IMR-90 (cell line): Measurements from ENCODE around the gene NANOS3. TPM values are rescaled to one million over a fixed set of nuclear protein-coding genes. Genes with fewer than 3 reads are reported as not detected.

Experiments used
- ATAC-seq: fragments of 200-7000 bp; cut with Tn5 transposase; 2 replicates; pipeline ENCODE4 v1.9.1; 2020; ENCODE audit warnings: low read depth, mild to moderate bottlenecking, moderate library complexity
- BruUV-seq: library from RNA; stranded (reverse); fragments of 400-500 nt; replicated peaks from 2 replicates; lab custom pipeline; 2021; lab: Mats Ljungman, UMichigan
- CTCF ChIA-PET: fragments of 300-600 bp; formaldehyde crosslinking; extraction: SDS; loops from one replicate; lab custom pipeline; 2021; ENCODE audit warnings: antibody characterized with exemption; lab: Yijun Ruan, JAX
- POLR2A ChIA-PET: fragments of 300-600 bp; sonication (Branson Sonifier 250); formaldehyde crosslinking; loops from one replicate; lab custom pipeline; 2022; ENCODE audit warnings: antibody characterized with exemption; ENCODE audit not compliant: unreplicated experiment; lab: Charles Lee
- DNase-seq: peaks from one replicate; pipeline ENCODE4 v3.0.0; 2013
- H2AFZ ChIP-seq: replicated peaks from 2 replicates; pipeline ENCODE3; 2013; ENCODE audit warnings: low read length, mild to moderate bottlenecking; ENCODE audit not compliant: poor library complexity
- H2AK5ac ChIP-seq: 2 replicates; pipeline ENCODE4 v1.6.1; 2013; ENCODE audit warnings: low read depth, low read length, inconsistent platforms
- H2AK9ac ChIP-seq: replicated peaks from 2 replicates; pipeline ENCODE3; 2013; ENCODE audit warnings: mild to moderate bottlenecking, low read depth, low read length, moderate library complexity; ENCODE audit not compliant: poor library complexity
- H2BK120ac ChIP-seq: 2 replicates; pipeline ENCODE4 v1.6.1; 2013; ENCODE audit warnings: low read depth, low read length, inconsistent platforms
- H2BK15ac ChIP-seq: 3 replicates; pipeline ENCODE4 v1.6.1; 2013; ENCODE audit warnings: low read depth, low read length, inconsistent platforms
- H2BK20ac ChIP-seq: 2 replicates; pipeline ENCODE4 v1.6.1; 2013; ENCODE audit warnings: low read depth, mild to moderate bottlenecking, inconsistent platforms, low read length, moderate library complexity
- H2BK5ac ChIP-seq: 2 replicates; pipeline ENCODE4 v1.6.1; 2013; ENCODE audit warnings: mild to moderate bottlenecking, low read depth, low read length, inconsistent platforms; ENCODE audit not compliant: poor library complexity, severe bottlenecking
- H3K14ac ChIP-seq: replicated peaks from 2 replicates; pipeline ENCODE4 v1.6.1; 2013; ENCODE audit warnings: low read depth, low read length, inconsistent platforms
- H3K18ac ChIP-seq: 2 replicates; pipeline ENCODE4 v1.6.1; 2013; ENCODE audit warnings: low read depth, low read length, control low read depth
- H3K23ac ChIP-seq: 2 replicates; pipeline ENCODE4 v1.6.1; 2013; ENCODE audit warnings: low read depth, low read length, inconsistent platforms
- H3K27ac ChIP-seq: 2 replicates; pipeline ENCODE4 v1.5.1; 2013; ENCODE audit warnings: mild to moderate bottlenecking, control low read depth, low read length; ENCODE audit not compliant: insufficient read depth
- H3K27me3 ChIP-seq: 2 replicates; pipeline ENCODE4 v1.6.1; 2013; ENCODE audit warnings: low read length; ENCODE audit not compliant: control insufficient read depth, insufficient read depth
- H3K36me3 ChIP-seq: 2 replicates; pipeline ENCODE4 v1.6.1; 2013; ENCODE audit warnings: low read length, mixed read lengths; ENCODE audit not compliant: control insufficient read depth, insufficient read depth
- H3K4ac ChIP-seq: 2 replicates; pipeline ENCODE4 v1.6.1; 2013; ENCODE audit warnings: low read depth, low read length, inconsistent platforms
- H3K4me1 ChIP-seq: 2 replicates; pipeline ENCODE4 v1.6.1; 2013; ENCODE audit warnings: low read length, mixed read lengths; ENCODE audit not compliant: control insufficient read depth, insufficient read depth
- H3K4me2 ChIP-seq: 2 replicates; pipeline ENCODE4 v1.6.1; 2013; ENCODE audit warnings: low read depth, mild to moderate bottlenecking, control low read depth, low read length, moderate library complexity
- H3K4me3 ChIP-seq: 2 replicates; pipeline ENCODE4 v1.5.1; 2013; ENCODE audit warnings: low read depth, mild to moderate bottlenecking, control low read depth, low read length, moderate library complexity; ENCODE audit not compliant: insufficient read depth
- H3K56ac ChIP-seq: 2 replicates; pipeline ENCODE4 v1.6.1; 2013; ENCODE audit warnings: low read length, inconsistent platforms; ENCODE audit not compliant: insufficient read depth; ENCODE audit errors: extremely low read depth
- H3K79me1 ChIP-seq, 2 experiments: 2 replicates each; pipeline ENCODE4 v1.6.1; 2013; ENCODE audit warnings: low read length in 2 of 2, inconsistent platforms in 1 of 2, low read depth in 1 of 2
- H3K9ac ChIP-seq: 2 replicates; pipeline ENCODE4 v1.6.1; 2013; ENCODE audit warnings: low read depth, low read length, control low read depth
- H3K9me1 ChIP-seq: 2 replicates; pipeline ENCODE4 v1.6.1; 2013; ENCODE audit warnings: low read length, inconsistent platforms; ENCODE audit not compliant: insufficient read depth
- H3K9me3 ChIP-seq: 2 replicates; pipeline ENCODE4 v1.6.1; 2013; ENCODE audit warnings: low read length; ENCODE audit not compliant: control insufficient read depth, insufficient read depth
- H4K20me1 ChIP-seq: 2 replicates; pipeline ENCODE4 v1.6.1; 2013; ENCODE audit warnings: low read length, inconsistent platforms; ENCODE audit not compliant: insufficient read depth
- H4K5ac ChIP-seq: 2 replicates; pipeline ENCODE4 v1.6.1; 2013; ENCODE audit warnings: mild to moderate bottlenecking, low read depth, low read length, control low read depth
- H4K8ac ChIP-seq, 2 experiments: 2 replicates each; pipeline ENCODE4 v1.6.1; 2013; ENCODE audit warnings: low read depth in 2 of 2, low read length in 2 of 2, control low read depth in 1 of 2, inconsistent platforms in 1 of 2
- H4K91ac ChIP-seq: 2 replicates; pipeline ENCODE4 v1.6.1; 2013; ENCODE audit warnings: low read depth, low read length, inconsistent platforms; ENCODE audit not compliant: insufficient read depth
- BHLHE40 ChIP-seq: fragments of 150-350 bp; IDR thresholded peaks from 2 replicates; pipeline ENCODE4 v1.6.1; 2016; ENCODE audit warnings: mild to moderate bottlenecking, low read depth, low read length
- CEBPB ChIP-seq: IDR thresholded peaks from 2 replicates; pipeline ENCODE4 v1.6.1; 2012; ENCODE audit warnings: low read depth, low read length, improper control_type of control experiment
- MAFK ChIP-seq: IDR thresholded peaks from 2 replicates; pipeline ENCODE4 v1.6.1; 2012; ENCODE audit warnings: low read depth, low read length, improper control_type of control experiment
- MAZ ChIP-seq: IDR thresholded peaks from 2 replicates; pipeline ENCODE4 v1.6.1; 2012; ENCODE audit warnings: low read depth, mild to moderate bottlenecking, low read length, improper control_type of control experiment, moderate library complexity, borderline replicate concordance
- MXI1 ChIP-seq: IDR thresholded peaks from 2 replicates; pipeline ENCODE4 v1.6.1; 2012; ENCODE audit warnings: low read depth, mild to moderate bottlenecking, low read length, moderate library complexity, borderline replicate concordance
- NFE2L2 ChIP-seq: fragments of 150-350 bp; IDR thresholded peaks from 2 replicates; pipeline ENCODE4 v1.6.1; 2016; ENCODE audit warnings: low read depth, mild to moderate bottlenecking, low read length
- RAD21 ChIP-seq: IDR thresholded peaks from 2 replicates; pipeline ENCODE4 v1.6.1; 2012; ENCODE audit warnings: low read length, improper control_type of control experiment
- RCOR1 ChIP-seq: IDR thresholded peaks from 2 replicates; pipeline ENCODE4 v1.6.1; 2012; ENCODE audit warnings: mild to moderate bottlenecking, low read length, improper control_type of control experiment; ENCODE audit not compliant: insufficient replicate concordance
- RFX5 ChIP-seq: IDR thresholded peaks from 2 replicates; pipeline ENCODE4 v1.8.0; 2012; ENCODE audit warnings: low read depth, mild to moderate bottlenecking, low read length, moderate library complexity
- SMC3 ChIP-seq: fragments of 150-350 bp; IDR thresholded peaks from 2 replicates; pipeline ENCODE4 v1.6.1; 2016; ENCODE audit warnings: low read depth, mild to moderate bottlenecking, antibody characterized with exemption, low read length, moderate library complexity
- WGBS, 2 experiments: methylation state at CpG; one replicate each; pipeline versions ENCODE4 v1.1.5 to v1.1.7; 2013; ENCODE audit warnings: missing lambda C conversion rate in 2 of 2; ENCODE audit not compliant: insufficient read length in 1 of 2; ENCODE audit errors: extremely low coverage in 2 of 2; 5-methylcytosine and 5-hydroxymethylcytosine counted together
- dilution Hi-C: fragments of 300-500 bp; cut with HindIII; formaldehyde crosslinking; loops from one replicate; pipeline ENCODE4 v1.14.3; 2018; ENCODE audit warnings: low sequenced_read_pairs; ENCODE audit not compliant: unreplicated experiment
- in situ Hi-C: fragments of 300-500 bp; cut with MboI; formaldehyde crosslinking; loops from 3 replicates; pipeline ENCODE4 v1.14.3; 2019; ENCODE audit warnings: low sequenced_read_pairs, inconsistent platforms, mixed read lengths
- intact Hi-C: fragments of 100-400 bp; cut with micrococcal nuclease; formaldehyde crosslinking; loops from 2 replicates; pipeline ENCODE4 v1.10.0; 2022
- polyA plus RNA-seq, 3 experiments: library from polyadenylated mRNA; depleted of rRNA; stranded (reverse); fragments of >200 nt; gene quantifications; 2 replicates each; pipeline ENCODE4 v1.2.3, GENCODE V29; 2012; ENCODE audit warnings: low replicate concordance in 1 of 3
- total RNA-seq: library from RNA; depleted of rRNA; stranded (reverse); fragments of >200 nt; gene quantifications from 2 replicates; pipeline ENCODE4 v1.2.3, GENCODE V29; 2012
- TF ChIP-seq, protein P1 (sequence below): fragments of 150-350 bp; IDR thresholded peaks from 2 replicates; pipeline ENCODE4 v1.6.1; 2016; ENCODE audit warnings: low read depth, mild to moderate bottlenecking, low read length, moderate library complexity, borderline replicate concordance
- TF ChIP-seq, protein P2 (sequence below): conservative IDR thresholded peaks from 2 replicates; pipeline ENCODE4 v1.5.1; 2012; ENCODE audit warnings: mild to moderate bottlenecking, low read depth, low read length, improper control_type of control experiment
- TF ChIP-seq, protein P3 (sequence below): fragments of 150-350 bp; IDR thresholded peaks from 2 replicates; pipeline ENCODE4 v1.6.1; 2017; ENCODE audit warnings: mild to moderate bottlenecking, antibody characterized with exemption, low read length, low read depth

NANOS3 gene
- total and polyA plus RNA-seq, 2 of the 4 experiments (the other 2 are of a cell fraction), result 0.63 TPM; not detected in 1

DNA sequence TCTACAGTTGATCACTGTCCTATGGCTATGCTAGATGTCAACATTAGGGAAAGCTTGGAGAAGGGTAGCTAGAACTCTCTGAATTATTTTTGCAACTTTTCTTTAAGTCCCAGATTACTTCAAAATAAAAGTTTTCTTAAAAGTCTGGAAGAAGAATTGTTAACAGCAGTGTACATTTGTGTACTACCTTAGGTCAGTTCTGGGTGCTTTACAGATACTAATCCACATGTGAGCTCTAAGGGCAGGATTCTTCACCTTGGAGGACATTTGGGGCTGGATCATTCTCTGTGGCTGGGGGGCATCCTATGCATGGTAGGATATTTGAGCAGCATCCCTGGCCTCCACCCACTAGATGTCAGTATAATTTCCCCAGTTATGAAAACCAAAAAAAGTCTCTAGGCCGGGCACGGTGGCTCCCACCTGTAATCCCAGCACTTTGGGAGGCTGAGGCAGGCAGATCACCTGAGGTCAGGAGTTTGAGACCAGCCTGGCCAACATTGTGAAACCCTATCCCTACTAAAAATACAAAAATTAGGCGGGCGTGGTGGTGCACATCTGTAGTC lies 26.1 kb downstream of the NANOS3 start:
- H2AK9ac ChIP-seq, result no peak overlapping the region
- H2AFZ ChIP-seq, result no peak overlapping the region
- H3K27ac ChIP-seq, result no peak overlapping the region
- peaks cover 6 to 8% of the 10 kb centered on the region in 2 experiments for H3K79me1 ChIP-seq
- no peak for TF ChIP-seq CEBPB
- no peak for TF ChIP-seq MAZ
- TF ChIP-seq, protein P1, sequence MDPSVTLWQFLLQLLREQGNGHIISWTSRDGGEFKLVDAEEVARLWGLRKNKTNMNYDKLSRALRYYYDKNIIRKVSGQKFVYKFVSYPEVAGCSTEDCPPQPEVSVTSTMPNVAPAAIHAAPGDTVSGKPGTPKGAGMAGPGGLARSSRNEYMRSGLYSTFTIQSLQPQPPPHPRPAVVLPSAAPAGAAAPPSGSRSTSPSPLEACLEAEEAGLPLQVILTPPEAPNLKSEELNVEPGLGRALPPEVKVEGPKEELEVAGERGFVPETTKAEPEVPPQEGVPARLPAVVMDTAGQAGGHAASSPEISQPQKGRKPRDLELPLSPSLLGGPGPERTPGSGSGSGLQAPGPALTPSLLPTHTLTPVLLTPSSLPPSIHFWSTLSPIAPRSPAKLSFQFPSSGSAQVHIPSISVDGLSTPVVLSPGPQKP, result no peak
- TF ChIP-seq MXI1, result no peak
- no peak for TF ChIP-seq BHLHE40
- no peak for TF ChIP-seq MAFK
- TF ChIP-seq SMC3, result 0 out of 2 replicates have a peak, but pooled peaks have one; percentile 16
- TF ChIP-seq RAD21, result no peak
- no peak for TF ChIP-seq RFX5
- no peak for TF ChIP-seq NFE2L2
- TF ChIP-seq, protein P2, sequence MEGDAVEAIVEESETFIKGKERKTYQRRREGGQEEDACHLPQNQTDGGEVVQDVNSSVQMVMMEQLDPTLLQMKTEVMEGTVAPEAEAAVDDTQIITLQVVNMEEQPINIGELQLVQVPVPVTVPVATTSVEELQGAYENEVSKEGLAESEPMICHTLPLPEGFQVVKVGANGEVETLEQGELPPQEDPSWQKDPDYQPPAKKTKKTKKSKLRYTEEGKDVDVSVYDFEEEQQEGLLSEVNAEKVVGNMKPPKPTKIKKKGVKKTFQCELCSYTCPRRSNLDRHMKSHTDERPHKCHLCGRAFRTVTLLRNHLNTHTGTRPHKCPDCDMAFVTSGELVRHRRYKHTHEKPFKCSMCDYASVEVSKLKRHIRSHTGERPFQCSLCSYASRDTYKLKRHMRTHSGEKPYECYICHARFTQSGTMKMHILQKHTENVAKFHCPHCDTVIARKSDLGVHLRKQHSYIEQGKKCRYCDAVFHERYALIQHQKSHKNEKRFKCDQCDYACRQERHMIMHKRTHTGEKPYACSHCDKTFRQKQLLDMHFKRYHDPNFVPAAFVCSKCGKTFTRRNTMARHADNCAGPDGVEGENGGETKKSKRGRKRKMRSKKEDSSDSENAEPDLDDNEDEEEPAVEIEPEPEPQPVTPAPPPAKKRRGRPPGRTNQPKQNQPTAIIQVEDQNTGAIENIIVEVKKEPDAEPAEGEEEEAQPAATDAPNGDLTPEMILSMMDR, result 0 out of 2 replicates have a peak, but pooled peaks have one; percentile 30
- no peak for TF ChIP-seq RCOR1
- TF ChIP-seq, protein P3, sequence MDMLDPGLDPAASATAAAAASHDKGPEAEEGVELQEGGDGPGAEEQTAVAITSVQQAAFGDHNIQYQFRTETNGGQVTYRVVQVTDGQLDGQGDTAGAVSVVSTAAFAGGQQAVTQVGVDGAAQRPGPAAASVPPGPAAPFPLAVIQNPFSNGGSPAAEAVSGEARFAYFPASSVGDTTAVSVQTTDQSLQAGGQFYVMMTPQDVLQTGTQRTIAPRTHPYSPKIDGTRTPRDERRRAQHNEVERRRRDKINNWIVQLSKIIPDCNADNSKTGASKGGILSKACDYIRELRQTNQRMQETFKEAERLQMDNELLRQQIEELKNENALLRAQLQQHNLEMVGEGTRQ, result no peak
- POLR2A ChIA-PET, result no interaction called here
- CTCF ChIA-PET, result interaction anchor here (0.6 to 0.7 kb wide), 2 partner anchors 10 to 14 kb away, joined by 3 read pairs; no protein-coding TSS in a partner anchor
- H4K20me1 ChIP-seq, result peaks cover 3% of the 10 kb centered on the region; the same call in 1 of the 2 replicates
- H3K4me2 ChIP-seq, result no peak overlapping the region
- no peak overlapping the region for H3K14ac ChIP-seq
- H3K18ac ChIP-seq, result no peak overlapping the region
- no peak overlapping the region for H4K91ac ChIP-seq
- no peak overlapping the region for H2BK120ac ChIP-seq
- H3K4me1 ChIP-seq, result peaks cover 3% of the 10 kb centered on the region
- H2BK5ac ChIP-seq, result no peak overlapping the region
- no peak overlapping the region for H4K8ac ChIP-seq
- DNase-seq (no peak), ATAC-seq (no peak)
- no peak overlapping the region for H2AK5ac ChIP-seq
- no peaks in the 10 kb centered on the region for H3K36me3 ChIP-seq
- no peak overlapping the region for H2BK15ac ChIP-seq
- intact Hi-C loops (no loop called here), dilution Hi-C loops (no loop called here), in situ Hi-C loops (no loop called here)
- H3K56ac ChIP-seq, result no peak overlapping the region
- H2BK20ac ChIP-seq, result no peak overlapping the region
- 93% methylated on average over 2 of the region's 4 CpGs; no CpG with 5 or more reads in 1 of the 2 experiments for WGBS, 2 experiments
- H3K9me3 ChIP-seq, result no peaks in the 10 kb centered on the region
- H3K4ac ChIP-seq, result no peak overlapping the region
- no TSS peak for BruUV-seq
- peaks cover 2% of the 10 kb centered on the region; the same call in 1 of the 2 replicates for H3K27me3 ChIP-seq
- H3K9me1 ChIP-seq, result peaks cover 2% of the 10 kb centered on the region
- H3K9ac ChIP-seq, result no peak overlapping the region
- no peak overlapping the region for H3K4me3 ChIP-seq
- no peak overlapping the region for H3K23ac ChIP-seq
- no peak overlapping the region for H4K5ac ChIP-seq
